NCI-H345 (cell line): ENCODE measurements around the gene NELL1.
A peak's percentile ranks its signal among the peaks of the same experiment; 100 is the strongest.

ENCODE experiments used
- DNase-seq: peaks from one replicate; lab custom pipeline; 2025; lab: John Stamatoyannopoulos, UW

The NELL1 gene

GRCh38 chr11:20770414-20770946, 101.1 kb downstream of the NELL1 start:
- DNase-seq, result no peak

- no peak for DNase-seq
Measured at GRCh38 chr11:20771026-20771425, 101.6 kb downstream of the NELL1 start.

- no peak for DNase-seq
Measured at GRCh38 chr11:20771681-20772080, 102.3 kb downstream of the NELL1 start.

- DNase-seq, result no peak
Measured at GRCh38 chr11:20775331-20775730, 105.9 kb downstream of the NELL1 start.

- DNase-seq, result no peak
Measured at GRCh38 chr11:20782775-20783174, 113.4 kb downstream of the NELL1 start.

GRCh38 chr11:20783220-20783619, 113.8 kb downstream of the NELL1 start:
- DNase-seq, result no peak

- DNase-seq, result no peak
Measured at GRCh38 chr11:20790622-20791021, 121.2 kb downstream of the NELL1 start.

GRCh38 chr11:20795005-20795404, 125.6 kb downstream of the NELL1 start:
- DNase-seq, result no peak

- DNase-seq, result no peak
Measured at GRCh38 chr11:20808328-20808727, 138.9 kb downstream of the NELL1 start.

- no peak for DNase-seq
Measured at GRCh38 chr11:20821046-20821445, 151.7 kb downstream of the NELL1 start.

GRCh38 chr11:20821470-20821869, 152.1 kb downstream of the NELL1 start:
- DNase-seq, result no peak

- DNase-seq, result no peak
Measured at GRCh38 chr11:20824773-20825172, 155.4 kb downstream of the NELL1 start.

GRCh38 chr11:20835561-20835960, 166.2 kb downstream of the NELL1 start:
- DNase-seq, result no peak

GRCh38 chr11:20839231-20839630, 169.8 kb downstream of the NELL1 start:
- DNase-seq, result no peak

- DNase-seq, result peak; percentile 72
Measured at GRCh38 chr11:20840341-20840740, 171.0 kb downstream of the NELL1 start.

GRCh38 chr11:20844216-20844615, 174.8 kb downstream of the NELL1 start:
- no peak for DNase-seq

- peak; percentile 77 for DNase-seq
Measured at GRCh38 chr11:20844630-20845029, 175.2 kb downstream of the NELL1 start.

GRCh38 chr11:20854215-20854955, 185.0 kb downstream of the NELL1 start:
- no peak for DNase-seq

- DNase-seq, result peak; percentile 94
Measured at GRCh38 chr11:20861322-20861721, 191.9 kb downstream of the NELL1 start.

- DNase-seq, result peak; percentile 23
Measured at GRCh38 chr11:20862263-20862662, 192.9 kb downstream of the NELL1 start.

- DNase-seq, result no peak
Measured at GRCh38 chr11:20864628-20865027, 195.2 kb downstream of the NELL1 start.

GRCh38 chr11:20865161-20865560, 195.8 kb downstream of the NELL1 start:
- no peak for DNase-seq

GRCh38 chr11:20869123-20869522, 199.7 kb downstream of the NELL1 start:
- DNase-seq, result no peak

GRCh38 chr11:20873054-20873453, 203.7 kb downstream of the NELL1 start:
- peak; percentile 81 for DNase-seq
